Dendritic cell treated with granulocyte-macrophage colony-stimulating factor and Interleukin-4, amounts not matched to agents 40 ng/mL and 50 ng/mL, for 4 days (primary cell): ENCODE results near the gene GPR107.

ENCODE experiments used
- H3K27ac Mint-ChIP-seq: one replicate; pipeline ENCODE4 v1.8.0; 2022; ENCODE audit warnings: mild to moderate bottlenecking, mixed read lengths
- H3K27me3 Mint-ChIP-seq: one replicate; pipeline ENCODE4 v1.8.0; 2022; ENCODE audit warnings: mild to moderate bottlenecking, mixed read lengths
- H3K36me3 Mint-ChIP-seq: one replicate; pipeline ENCODE4 v1.8.0; 2022; ENCODE audit warnings: low read depth, mixed read lengths
- H3K4me1 Mint-ChIP-seq: one replicate; pipeline ENCODE4 v1.8.0; 2022; ENCODE audit warnings: low read depth, mixed read lengths
- H3K4me3 Mint-ChIP-seq: one replicate; pipeline ENCODE4 v1.8.0; 2022; ENCODE audit warnings: mild to moderate bottlenecking, moderate library complexity, mixed read lengths
- H3K9me3 Mint-ChIP-seq: one replicate; pipeline ENCODE4 v1.8.0; 2022; ENCODE audit warnings: mixed read lengths
- intact Hi-C: fragments of 100-400 bp; cut with micrococcal nuclease; formaldehyde crosslinking; loops from one replicate; pipeline ENCODE4 v1.15.0; 2022

GPR107 gene

DNA sequence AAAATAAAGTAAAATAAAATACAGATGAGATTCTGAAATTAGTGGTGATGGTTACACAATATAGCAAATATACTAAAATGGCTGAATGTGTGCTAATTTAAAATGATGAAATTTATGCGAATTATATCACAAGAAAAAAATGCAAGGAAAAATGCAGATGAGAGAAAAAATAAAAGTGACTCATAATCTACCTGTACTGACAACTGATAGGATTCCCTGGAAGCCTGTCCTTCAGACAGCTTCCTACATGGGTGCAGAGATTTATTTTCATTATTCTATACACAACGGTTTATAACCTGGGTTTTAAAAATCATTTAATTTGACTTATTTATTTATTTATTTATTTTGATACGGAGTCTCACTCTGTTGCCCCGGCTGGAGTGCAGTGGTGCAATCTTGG is 112.7 kb downstream of the GPR107 start:
- Mint-ChIP-seq H3K27ac (no peak overlapping the region), H3K4me1 (no peaks in the 10 kb centered on the region), H3K4me3 (no peak overlapping the region), H3K9me3 (no peaks in the 10 kb centered on the region), H3K27me3 (peaks cover 45% of the 10 kb centered on the region), H3K36me3 (no peaks in the 10 kb centered on the region)
- intact Hi-C loops = no loop called here

DNA sequence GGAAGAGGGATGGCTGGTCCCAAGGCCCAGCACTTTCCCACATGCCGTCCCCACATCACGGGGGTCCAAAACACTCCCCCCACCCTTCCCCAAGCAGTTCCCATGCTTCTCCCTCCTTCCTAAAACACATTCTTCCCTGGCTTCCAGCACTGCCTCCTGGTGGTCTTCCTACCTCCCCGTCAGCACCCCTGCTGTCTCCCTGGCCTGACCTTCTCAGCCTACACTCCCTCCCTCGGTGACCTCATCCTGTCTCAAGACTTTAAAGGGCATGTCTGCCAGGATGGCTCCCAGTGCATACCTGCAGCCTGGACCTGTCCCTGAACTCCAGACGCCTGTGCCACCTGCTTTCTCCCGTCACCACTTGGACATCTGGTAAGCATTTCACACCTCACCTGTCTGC is 114.2 kb downstream of the GPR107 start:
- H3K27me3 Mint-ChIP-seq = peaks cover 50% of the 10 kb centered on the region
- intact Hi-C loops = no loop called here
- no peaks in the 10 kb centered on the region for H3K4me1 Mint-ChIP-seq
- H3K9me3 Mint-ChIP-seq = no peaks in the 10 kb centered on the region
- no peak overlapping the region for H3K4me3 Mint-ChIP-seq
- H3K36me3 Mint-ChIP-seq = no peaks in the 10 kb centered on the region
- no peak overlapping the region for H3K27ac Mint-ChIP-seq

DNA sequence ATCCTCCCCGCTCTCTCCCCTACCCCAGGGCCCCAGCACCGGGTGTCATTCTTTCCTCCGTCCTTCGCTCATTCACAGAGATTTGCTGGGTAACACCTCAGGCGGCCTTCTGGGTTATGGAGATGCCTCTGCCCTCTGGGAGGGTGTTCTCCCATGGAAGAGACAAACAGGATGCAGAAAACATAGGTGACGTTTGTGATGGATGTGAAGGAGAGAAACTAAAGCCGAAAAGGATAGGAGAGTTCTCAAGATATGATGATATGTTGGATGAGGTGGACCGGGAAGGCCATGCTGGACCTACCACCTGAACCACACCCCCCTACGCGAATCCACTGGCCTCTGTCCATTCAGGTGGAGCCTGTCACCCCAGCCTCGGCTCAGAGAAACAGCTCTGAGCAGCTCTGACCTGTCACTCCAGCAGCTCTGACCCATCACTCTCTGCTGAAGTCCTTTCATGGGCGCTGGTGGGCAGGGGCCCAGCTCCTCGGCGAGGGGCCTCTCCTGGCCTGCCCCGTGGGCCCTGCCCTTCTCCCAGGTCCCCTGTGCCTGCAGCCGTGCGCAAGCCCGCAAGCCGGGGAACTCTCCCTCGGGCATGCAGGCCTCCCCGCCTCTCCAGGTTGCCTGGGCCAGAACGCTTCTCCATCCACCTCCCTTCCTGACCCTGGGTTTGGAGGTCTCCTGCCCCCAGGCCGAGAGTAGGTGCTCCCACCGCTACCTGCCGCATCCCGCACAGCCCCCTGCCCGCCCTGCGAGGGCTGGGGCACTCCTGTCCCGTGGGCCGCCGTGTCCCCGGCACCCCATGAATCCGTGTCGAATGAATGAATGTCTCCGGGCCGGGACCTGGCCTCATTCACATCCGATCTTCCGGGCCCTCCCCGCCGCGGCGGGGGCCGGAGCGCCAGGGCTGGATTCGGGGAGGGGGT is 117.8 kb downstream of the GPR107 start:
- H3K9me3 Mint-ChIP-seq = no peaks in the 10 kb centered on the region
- H3K36me3 Mint-ChIP-seq = no peaks in the 10 kb centered on the region
- H3K4me3 Mint-ChIP-seq = peak overlapping the region; percentile 17
- H3K27ac Mint-ChIP-seq = no peak overlapping the region
- peaks cover 66% of the 10 kb centered on the region for H3K27me3 Mint-ChIP-seq
- no peaks in the 10 kb centered on the region for H3K4me1 Mint-ChIP-seq
- intact Hi-C loops = no loop called here

DNA sequence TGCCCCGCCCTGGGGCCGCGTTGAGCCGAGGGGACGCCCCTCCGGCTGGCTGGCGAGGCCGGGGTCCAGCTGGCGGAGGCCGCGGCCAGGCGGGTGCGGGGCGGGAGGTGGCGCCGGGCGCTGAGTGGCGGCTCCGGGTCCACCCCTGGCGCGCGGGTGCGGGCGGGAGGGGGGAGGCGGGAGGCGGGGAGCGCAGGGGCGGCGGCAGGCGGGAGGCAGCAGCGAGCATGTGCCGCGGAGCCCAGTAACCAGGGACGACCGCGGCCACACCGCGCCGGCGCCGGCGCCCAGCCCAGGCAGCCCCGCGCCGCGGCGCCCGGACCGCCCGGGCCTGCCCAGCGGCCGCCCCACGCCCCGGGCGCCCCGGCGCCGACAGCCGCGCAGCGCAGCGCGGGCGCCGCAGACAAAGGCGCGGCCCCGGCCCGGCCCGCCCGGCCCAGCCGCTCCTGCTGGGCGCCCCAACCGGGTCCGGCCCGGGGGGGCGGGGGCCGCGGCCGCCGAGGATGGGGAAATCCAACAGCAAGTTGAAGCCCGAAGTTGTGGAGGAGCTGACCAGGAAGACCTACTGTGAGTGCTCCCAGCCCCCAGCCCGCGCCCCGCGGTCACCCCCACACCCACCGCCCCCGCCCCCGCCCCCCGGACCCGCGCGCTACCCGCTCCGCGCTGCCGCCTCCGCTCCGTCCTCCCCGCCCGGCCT is 118.6 kb downstream of the GPR107 start, which contains the start of gene NCS1:
Gene NCS1 (plus strand): TSS at position 244 of the 697 bp plus-strand sequence. CDS start 260 bp downstream, at position 504.
- no peaks in the 10 kb centered on the region for H3K4me1 Mint-ChIP-seq
- no peaks in the 10 kb centered on the region for H3K36me3 Mint-ChIP-seq
- no peaks in the 10 kb centered on the region for H3K9me3 Mint-ChIP-seq
- intact Hi-C loops = no loop called here
- H3K27ac Mint-ChIP-seq = no peak within 1 kb of the TSS
- H3K4me3 Mint-ChIP-seq = peak within 1 kb of the TSS; percentile 41
- H3K27me3 Mint-ChIP-seq = peaks cover 67% of the 10 kb centered on the region

DNA sequence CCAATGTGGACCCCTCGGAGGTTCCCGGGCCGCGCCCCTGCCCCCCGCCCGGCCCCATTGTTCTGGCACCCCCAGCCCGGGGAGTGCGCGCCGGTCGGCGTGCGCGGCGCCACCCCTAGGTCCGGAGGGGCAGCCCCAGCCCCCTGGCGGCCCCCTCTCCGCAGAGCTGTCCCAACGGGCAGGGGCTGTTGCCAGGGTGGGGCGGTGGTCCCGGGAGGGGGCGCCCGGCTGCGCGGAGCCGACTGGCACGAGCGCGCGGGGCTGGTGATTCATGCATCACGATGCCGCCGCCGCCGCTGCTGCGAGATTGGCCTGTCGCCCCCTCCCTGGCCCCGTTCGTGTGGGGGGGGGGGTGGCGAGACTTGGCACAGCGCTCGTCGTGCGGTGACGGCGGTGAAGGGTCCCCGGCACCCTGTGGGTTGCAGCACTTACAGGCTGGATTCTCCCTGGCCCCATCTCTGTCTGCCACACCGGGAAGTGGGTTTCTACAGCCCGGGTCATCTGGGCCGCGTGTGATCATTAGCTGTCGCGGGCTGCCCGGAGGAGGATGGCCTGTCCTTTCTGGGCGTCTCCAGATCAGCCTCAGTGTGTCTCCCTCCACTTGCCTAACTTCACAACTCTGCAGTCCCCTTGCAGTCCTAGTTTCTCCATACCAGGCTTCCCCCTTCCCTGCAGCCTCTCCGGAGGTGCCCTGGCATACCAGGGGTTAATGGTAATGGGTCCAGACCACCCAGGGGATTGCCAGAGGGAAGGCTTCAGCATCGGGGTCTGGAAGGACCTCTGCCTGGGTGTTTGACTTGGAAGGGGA is 119.4 kb downstream of the GPR107 start:
- Mint-ChIP-seq H3K36me3 (no peaks in the 10 kb centered on the region), H3K27me3 (peaks cover 66% of the 10 kb centered on the region), H3K4me1 (no peaks in the 10 kb centered on the region), H3K4me3 (peak overlapping the region; percentile 41), H3K27ac (no peak overlapping the region), H3K9me3 (no peaks in the 10 kb centered on the region)
- intact Hi-C loops = no loop called here

DNA sequence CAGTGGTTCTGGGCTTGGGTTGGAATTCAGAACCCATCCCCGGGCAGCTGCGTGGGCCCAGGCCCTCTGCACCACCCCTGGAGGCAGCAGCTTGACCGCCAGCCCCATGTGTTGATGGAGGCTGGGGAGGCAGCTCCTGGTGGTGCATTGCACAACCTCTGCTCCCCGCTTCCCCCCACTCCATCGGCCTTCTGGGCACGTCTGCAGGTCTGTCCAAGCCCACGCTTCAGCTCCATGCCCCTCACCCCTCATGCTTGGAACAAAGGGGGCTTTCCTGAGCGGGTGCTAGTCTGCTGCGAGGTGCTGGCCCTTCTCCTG is 119.9 kb downstream of the GPR107 start:
- H3K27me3 Mint-ChIP-seq = peaks cover 65% of the 10 kb centered on the region
- H3K4me1 Mint-ChIP-seq = no peaks in the 10 kb centered on the region
- H3K9me3 Mint-ChIP-seq = no peaks in the 10 kb centered on the region
- intact Hi-C loops = no loop called here
- H3K4me3 Mint-ChIP-seq = no peak overlapping the region
- H3K27ac Mint-ChIP-seq = no peak overlapping the region
- H3K36me3 Mint-ChIP-seq = no peaks in the 10 kb centered on the region

DNA sequence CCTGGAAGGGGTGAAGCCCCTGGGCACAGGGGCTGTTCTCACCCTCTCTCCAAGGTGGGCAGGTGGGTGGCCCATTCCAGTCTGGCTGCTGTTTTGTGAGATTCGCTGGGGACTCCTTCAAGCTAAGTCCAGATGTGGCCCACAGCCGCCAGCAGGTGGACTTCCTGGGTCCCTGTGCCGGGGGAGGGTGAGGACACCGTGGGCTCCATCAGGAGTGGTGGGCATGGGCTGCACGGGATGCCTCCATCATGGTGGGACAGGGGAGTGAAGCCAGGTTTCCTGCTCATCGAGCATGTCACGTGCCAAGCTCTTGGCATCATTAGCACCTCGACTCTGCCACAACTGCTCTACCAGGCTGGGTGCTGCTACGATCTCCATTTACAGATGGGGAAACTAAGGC is 120.3 kb downstream of the GPR107 start:
- intact Hi-C loops = no loop called here

DNA sequence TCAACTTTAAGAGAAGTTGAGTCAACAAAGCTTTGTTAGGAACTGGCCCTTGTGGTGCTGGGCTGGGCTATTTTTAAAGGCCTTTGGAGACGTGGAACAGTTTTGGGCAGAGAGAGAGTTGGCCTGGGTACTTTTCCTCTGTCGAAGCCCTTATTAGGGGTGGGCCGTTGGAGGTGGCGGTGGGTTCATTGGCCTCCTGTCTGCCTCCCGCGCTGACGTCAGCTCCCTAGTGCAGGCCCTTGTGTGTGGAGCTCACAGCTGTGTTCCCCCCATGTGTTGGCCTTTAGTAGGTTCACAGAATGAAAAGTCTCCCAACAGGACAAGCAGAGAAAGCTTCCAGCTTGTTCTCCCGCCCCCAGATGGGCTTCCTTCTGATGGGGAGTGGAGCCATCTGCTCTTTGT is 121.2 kb downstream of the GPR107 start:
- no peak overlapping the region for H3K27ac Mint-ChIP-seq
- no peaks in the 10 kb centered on the region for H3K4me1 Mint-ChIP-seq
- H3K36me3 Mint-ChIP-seq = no peaks in the 10 kb centered on the region
- H3K4me3 Mint-ChIP-seq = no peak overlapping the region
- H3K27me3 Mint-ChIP-seq = peaks cover 53% of the 10 kb centered on the region
- intact Hi-C loops = no loop called here
- no peaks in the 10 kb centered on the region for H3K9me3 Mint-ChIP-seq

More for the DNA sequence above, 120.3 kb downstream of the GPR107 start:
- H3K27ac Mint-ChIP-seq = no peak overlapping the region
- H3K4me3 Mint-ChIP-seq = no peak overlapping the region
- no peaks in the 10 kb centered on the region for H3K4me1 Mint-ChIP-seq
- H3K9me3 Mint-ChIP-seq = no peaks in the 10 kb centered on the region
- no peaks in the 10 kb centered on the region for H3K36me3 Mint-ChIP-seq
- peaks cover 61% of the 10 kb centered on the region for H3K27me3 Mint-ChIP-seq

DNA sequence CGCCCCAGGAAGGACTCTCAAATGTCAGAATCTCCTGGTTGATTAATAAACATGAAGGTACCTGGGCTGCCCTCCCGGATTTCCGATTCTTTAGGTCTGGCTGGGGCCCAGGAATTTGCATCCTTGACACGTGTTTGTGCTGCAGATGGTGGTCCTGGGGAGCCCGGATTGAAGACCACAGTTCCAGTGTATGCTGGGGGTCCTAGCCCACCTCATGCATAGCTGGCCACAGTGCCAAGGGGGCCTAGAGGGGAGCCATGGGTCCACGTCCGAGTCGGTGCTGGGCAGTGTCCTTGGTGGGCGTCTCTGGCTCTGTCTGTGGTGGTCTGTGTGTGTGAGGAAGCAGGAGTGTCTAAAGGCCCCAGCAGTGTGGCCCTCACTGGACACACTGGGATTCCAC is 121.6 kb downstream of the GPR107 start:
- no peaks in the 10 kb centered on the region for H3K36me3 Mint-ChIP-seq
- no peak overlapping the region for H3K4me3 Mint-ChIP-seq
- H3K27me3 Mint-ChIP-seq = peaks cover 51% of the 10 kb centered on the region
- H3K27ac Mint-ChIP-seq = no peak overlapping the region
- no peaks in the 10 kb centered on the region for H3K4me1 Mint-ChIP-seq
- H3K9me3 Mint-ChIP-seq = no peaks in the 10 kb centered on the region
- intact Hi-C loops = no loop called here

DNA sequence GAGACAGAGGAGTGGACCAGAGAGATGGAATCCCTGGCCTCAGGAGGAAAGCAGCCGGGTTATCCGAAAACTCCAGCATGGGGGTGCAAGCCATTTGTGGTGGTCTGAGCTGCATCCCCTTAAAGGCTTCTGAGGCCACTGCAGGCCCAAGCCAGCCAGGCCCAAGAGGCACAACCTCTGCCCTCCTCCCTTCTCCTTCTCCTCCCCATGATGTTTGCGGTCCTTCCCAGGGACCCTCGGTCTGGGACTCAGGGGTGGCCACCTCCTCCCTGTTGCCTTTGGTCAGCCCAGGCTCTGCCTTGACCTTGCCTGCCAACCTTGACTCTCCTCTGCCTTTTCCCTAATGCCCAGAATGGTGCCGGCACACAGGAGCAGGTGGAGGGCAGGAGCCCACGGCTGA is 123.1 kb downstream of the GPR107 start:
- intact Hi-C loops = no loop called here
- no peaks in the 10 kb centered on the region for H3K4me1 Mint-ChIP-seq
- peaks cover 39% of the 10 kb centered on the region for H3K27me3 Mint-ChIP-seq
- H3K9me3 Mint-ChIP-seq = no peaks in the 10 kb centered on the region
- H3K4me3 Mint-ChIP-seq = no peak overlapping the region
- no peaks in the 10 kb centered on the region for H3K36me3 Mint-ChIP-seq
- H3K27ac Mint-ChIP-seq = no peak overlapping the region

DNA sequence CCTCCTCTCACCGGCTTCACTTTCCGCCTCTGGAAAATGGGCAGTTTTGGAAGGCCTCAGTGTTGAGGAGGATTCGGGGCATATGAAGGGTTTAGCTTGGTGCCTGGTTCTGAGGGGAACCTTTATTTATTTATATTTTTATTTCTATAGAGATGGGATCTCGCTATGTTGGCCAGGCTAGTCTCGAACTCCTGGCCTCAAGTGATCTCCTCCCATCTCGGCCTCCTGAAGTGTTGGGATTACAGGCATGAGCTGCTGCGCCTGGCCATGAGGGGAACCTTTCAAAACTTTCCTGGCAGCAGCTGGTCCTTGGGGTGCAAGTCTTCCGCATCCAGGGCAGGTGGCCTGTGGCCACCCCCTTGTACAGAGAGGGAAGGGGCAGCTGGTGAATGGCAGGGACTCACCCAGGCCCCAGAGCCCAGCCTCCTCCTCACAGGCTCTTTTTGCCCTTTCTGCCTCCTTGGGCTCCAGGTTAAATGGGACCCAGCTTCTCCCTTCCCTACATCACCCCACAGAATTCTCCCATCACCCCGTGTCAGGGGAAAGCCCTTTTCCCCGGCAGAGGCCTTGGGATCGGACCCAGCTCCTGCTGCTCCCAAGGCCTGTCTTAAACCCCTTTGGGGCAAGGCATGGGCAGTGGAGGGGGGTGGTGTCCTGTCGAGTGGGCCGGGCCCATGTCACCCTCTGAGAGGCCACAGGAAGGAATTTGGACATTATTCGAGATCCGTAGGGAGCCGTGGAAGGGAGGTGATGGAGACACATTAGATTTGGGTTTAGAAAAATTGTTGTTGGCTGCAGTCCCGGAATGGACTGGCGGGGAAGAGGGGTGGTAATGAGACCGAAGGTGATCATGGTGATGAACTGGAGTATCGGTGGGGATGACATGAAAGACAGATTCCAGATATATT is 124.4 kb downstream of the GPR107 start:
- Mint-ChIP-seq H3K36me3 (no peaks in the 10 kb centered on the region), H3K27ac (no peak overlapping the region), H3K4me1 (no peaks in the 10 kb centered on the region), H3K9me3 (no peaks in the 10 kb centered on the region), H3K4me3 (no peak overlapping the region), H3K27me3 (peaks cover 35% of the 10 kb centered on the region)
- intact Hi-C loops = no loop called here

DNA sequence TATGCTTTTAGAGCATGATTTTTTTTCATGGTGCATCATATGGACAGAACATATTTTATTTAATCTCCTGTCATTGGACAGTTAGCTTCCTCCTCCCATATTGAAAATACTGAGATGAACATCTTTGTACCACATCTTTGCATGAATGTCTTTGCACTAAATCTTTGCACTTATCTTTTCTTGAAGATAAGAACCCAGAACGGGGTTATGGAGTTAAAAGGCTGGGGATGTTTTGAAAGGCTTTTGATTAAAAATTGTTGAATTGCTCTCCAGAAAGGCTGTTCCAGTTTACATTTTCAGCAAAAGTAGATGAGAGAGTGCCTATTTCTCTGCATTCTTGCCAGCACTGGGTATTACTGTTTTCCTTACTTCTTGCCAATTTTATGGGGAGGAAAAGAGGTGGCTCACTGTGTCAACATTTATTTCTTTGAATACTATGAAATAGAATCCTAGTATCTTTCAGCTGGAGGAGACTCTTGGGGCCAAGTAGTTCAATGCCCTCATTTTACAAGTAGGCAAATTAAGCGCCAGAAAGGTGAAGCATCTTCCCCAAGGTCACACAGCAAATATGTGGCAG is 125.7 kb downstream of the GPR107 start:
- H3K27me3 Mint-ChIP-seq = peaks cover 25% of the 10 kb centered on the region
- no peaks in the 10 kb centered on the region for H3K9me3 Mint-ChIP-seq
- intact Hi-C loops = no loop called here
- no peak overlapping the region for H3K27ac Mint-ChIP-seq
- H3K4me1 Mint-ChIP-seq = no peaks in the 10 kb centered on the region
- H3K4me3 Mint-ChIP-seq = no peak overlapping the region
- no peaks in the 10 kb centered on the region for H3K36me3 Mint-ChIP-seq

DNA sequence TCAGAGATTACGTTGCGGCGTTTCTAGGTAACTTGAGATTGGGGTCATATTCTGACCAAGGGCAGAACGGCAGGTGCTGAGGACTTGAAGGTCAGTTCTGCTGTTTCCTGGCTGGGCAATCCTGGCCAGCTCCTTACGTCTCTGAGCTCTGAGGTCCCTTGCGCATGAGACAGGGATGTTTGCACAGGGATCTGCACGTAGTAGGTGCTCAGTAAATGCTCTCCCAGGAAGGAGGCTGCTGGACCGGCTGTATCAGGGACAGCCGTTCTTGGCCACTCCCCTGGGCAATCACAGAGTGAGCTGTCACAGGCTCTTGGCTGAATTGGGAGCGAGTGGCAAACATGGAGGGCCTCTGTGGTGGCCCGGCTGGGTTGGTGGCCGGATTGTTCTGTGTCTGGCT is 126.8 kb downstream of the GPR107 start:
- no peak overlapping the region for H3K4me3 Mint-ChIP-seq

More for the DNA sequence above, 126.8 kb downstream of the GPR107 start:
- intact Hi-C loops = no loop called here
- Mint-ChIP-seq H3K9me3 (no peaks in the 10 kb centered on the region), H3K36me3 (no peaks in the 10 kb centered on the region), H3K4me1 (no peaks in the 10 kb centered on the region), H3K27ac (no peak overlapping the region), H3K27me3 (peaks cover 17% of the 10 kb centered on the region)
